HG03575 (cell line): ENCODE results near the gene P2RY6.
"Not testable (repeated sequence)": the region's sequence is repeated elsewhere in the genome, so short reads cannot be mapped to it uniquely, and the experiment has no call there.

ENCODE experiments used
- ATAC-seq: cut with Tn5 transposase; IDR thresholded peaks from one replicate; pipeline ENCODE4 v1.9.1; 2021; ENCODE audit not compliant: unreplicated experiment, insufficient number of reproducible peaks, low FRiP score; ENCODE audit errors: extremely low read depth

Gene P2RY6, protein sequence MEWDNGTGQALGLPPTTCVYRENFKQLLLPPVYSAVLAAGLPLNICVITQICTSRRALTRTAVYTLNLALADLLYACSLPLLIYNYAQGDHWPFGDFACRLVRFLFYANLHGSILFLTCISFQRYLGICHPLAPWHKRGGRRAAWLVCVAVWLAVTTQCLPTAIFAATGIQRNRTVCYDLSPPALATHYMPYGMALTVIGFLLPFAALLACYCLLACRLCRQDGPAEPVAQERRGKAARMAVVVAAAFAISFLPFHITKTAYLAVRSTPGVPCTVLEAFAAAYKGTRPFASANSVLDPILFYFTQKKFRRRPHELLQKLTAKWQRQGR

DNA sequence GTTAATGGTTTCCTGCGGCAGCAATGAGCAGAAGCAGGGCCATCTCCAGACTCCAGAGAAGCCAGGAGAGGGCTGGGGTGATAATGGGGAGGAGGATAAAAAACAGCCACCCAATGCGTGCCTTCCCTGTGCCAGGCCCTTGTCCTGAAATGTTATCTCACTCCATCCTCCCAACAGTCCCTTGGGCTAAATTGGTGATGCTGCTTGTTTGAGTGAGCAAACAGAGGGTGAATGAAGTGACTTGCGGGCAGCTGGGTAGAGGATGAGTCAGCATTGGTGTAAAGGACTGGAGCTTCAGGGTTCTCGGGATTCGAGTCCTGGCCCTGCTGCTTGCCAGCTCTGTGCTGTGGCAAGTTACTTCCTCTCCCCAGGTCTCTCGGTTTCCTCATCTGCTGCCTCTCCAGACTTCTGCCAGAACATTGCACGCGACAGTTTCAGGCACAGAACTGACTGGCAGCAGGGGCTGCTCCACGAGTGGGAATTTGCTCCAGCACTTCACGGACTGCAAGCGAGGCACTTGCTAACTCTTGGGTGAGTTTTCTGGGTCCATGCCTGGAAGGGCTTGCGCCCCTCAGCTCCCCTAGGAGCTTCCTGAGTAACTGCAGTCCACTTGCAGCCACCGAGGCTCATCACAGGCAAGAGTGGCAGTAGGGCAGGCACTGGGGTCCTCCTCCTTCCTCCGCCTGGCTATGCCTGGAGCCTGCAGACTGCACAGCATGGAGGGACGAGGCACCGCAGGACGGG, at the start of gene P2RY6:
TSS of gene P2RY6 (plus strand) at position 403 of the 744 bp plus-strand sequence. CDS start 24,181 bp downstream, outside the sequence.
- ATAC-seq: no peak

DNA sequence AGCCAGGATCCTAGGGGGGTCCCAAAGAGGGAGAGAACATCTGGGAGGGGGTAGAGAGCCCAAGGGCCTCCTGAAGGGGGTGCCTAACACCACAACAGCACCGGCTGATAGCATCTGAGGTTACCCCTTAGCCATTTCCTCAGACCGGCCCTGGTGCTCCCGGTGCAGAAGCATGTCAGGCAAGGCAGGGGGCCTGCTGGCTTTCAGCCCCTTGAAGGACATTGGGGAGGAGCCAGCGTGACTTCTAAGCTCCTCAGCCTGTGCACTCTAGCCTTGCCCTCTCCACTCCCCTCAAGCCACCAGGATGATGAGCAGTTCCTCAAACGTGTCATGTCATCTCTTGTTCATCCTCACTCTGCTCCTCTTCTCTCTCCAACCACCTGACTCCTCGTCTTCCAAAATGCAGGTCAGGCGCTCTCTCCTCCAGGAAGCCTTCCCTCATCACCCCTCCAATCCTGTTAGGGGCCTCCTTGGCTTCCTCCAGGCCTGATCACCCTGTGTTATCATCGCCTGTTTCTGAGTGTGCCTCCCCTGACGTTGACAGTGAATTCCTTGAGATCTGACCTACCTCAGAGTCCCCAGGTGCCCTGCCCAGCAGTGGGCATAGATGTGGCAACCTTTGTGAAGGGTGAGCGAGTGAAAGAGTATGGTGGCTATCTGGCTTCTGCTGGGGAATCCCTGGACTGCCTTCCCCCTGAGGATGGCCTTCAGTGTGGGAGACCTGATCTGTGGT, 48.0 kb upstream of the P2RY6 start:
- ATAC-seq: no peak

- no peak for ATAC-seq
Measured at GRCh38 chr11:73225001-73225686, 47.0 kb upstream of the P2RY6 start.

DNA sequence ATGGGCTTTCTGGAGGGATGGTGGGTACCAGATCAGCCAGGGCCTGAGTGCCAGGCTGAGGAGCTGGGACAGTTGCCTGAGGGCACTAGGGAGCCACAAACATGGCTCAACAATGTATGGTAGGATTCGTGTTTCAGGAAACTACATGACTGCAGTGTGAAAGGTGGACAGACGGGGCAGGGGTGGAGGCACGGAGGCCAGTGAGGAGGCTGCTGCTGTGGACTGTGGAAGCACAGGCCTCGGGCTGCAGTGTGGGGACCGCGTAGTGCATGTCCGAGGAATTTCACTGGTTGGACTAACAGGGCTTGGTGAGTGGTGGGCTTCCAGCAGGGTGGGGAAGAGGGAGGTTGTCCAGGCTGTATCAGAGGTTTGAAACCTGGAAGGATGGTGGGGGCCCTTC, 46.3 kb upstream of the P2RY6 start:
- no peak for ATAC-seq

DNA sequence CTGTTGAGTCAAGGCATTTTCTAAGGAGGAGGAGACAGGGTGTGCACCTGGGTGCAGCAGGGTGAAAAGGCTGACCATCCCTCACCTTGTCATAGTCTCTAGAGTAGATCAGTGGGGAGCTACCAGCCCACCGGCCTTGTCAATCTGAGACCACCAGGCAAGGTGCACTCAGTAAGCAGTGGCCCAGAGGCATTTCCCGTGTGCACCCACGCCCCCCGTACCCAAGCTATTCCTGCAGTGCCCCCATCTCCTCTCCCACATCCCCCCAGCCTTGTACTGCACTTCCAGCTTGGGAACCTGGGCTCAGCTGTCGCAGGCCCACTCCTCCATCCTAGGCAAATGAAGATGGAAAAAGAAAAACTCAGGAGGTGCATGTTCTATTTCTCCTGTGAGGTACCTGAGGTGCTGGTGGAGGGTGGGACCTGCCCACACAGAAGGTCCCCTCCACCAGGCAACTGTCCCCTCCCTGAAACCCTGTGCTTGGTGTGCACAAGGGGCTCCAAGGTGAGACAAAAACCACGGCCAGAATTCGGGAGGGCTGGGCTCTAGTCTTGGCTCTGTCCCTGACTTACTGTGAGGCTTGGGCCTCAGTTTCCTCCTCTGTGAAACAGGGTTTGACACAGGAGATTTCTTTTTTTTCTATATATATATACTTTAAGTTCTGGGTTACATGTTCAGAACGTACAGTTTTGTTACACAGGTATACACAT, 45.7 kb upstream of the P2RY6 start:
- ATAC-seq: no peak

- no peak for ATAC-seq
Measured at GRCh38 chr11:73227571-73228211, 44.4 kb upstream of the P2RY6 start.

- ATAC-seq: no peak
Measured at GRCh38 chr11:73228268-73229134, 43.6 kb upstream of the P2RY6 start.

DNA sequence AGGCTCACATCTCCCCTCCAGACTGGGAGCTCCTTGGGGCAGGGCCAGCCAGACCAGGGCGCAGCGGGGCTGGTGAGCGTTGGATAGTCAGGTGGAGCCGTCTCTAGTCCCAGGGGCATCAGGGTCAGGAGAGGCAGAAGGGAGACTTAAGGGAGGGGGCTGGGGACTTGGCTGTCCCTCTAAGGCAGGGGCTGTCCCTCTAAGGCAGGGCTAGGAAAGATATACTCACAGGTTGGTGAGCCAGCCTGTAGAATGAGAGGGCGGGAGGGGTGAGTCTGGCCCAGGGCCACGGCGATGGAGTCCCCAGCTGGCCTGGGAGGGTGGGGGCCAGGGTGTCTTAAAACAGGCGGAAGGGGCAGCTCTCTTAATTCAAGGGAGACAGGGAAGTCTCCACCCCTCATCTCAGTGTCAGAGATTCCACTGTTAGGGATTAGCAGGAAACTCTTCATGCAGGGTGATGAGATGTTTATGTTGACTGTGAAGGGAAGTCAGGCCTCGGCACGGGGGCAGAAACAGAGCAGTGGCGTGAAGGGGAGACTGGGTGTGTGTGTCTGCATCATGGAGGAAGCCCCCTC, 42.7 kb upstream of the P2RY6 start:
- no peak for ATAC-seq

- no peak for ATAC-seq
Measured at GRCh38 chr11:73229896-73230875, 42.0 kb upstream of the P2RY6 start.

- no peak for ATAC-seq
Measured at GRCh38 chr11:73230931-73231330, 41.2 kb upstream of the P2RY6 start.

GRCh38 chr11:73232487-73232886, 39.7 kb upstream of the P2RY6 start:
- not testable (repeated sequence) for ATAC-seq

- no peak for ATAC-seq
Measured at GRCh38 chr11:73233211-73233610, 38.9 kb upstream of the P2RY6 start.

DNA sequence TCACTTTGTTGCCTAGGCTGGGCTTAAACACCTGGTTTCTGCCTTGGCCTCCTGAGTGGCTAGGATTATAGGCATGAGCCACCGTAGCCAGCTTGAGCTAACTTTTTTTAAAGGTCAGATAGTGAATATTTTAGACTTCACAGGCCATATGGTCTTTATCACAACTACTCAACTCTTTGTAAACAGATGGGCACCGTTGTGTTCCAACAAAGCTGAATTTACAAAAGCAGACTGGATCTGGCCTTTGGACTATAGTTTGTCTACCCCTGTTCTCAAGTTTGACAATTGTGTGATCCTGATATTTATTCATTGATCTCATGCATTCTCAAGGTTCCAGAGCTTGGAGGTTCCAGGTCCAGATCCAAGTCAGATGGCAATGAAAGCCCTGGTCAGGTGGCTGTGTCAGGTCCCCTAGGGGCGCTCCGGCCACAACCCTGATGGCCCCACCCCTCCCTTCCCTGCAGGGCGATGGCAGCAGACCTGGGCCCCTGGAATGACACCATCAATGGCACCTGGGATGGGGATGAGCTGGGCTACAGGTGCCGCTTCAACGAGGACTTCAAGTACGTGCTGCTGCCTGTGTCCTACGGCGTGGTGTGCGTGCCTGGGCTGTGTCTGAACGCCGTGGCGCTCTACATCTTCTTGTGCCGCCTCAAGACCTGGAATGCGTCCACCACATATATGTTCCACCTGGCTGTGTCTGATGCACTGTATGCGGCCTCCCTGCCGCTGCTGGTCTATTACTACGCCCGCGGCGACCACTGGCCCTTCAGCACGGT, 38.3 kb upstream of the P2RY6 start:
- no peak for ATAC-seq

GRCh38 chr11:73234471-73235181, 37.5 kb upstream of the P2RY6 start:
- ATAC-seq: no peak
